ENCODE measurements around the gene HOXA7.

The HOXA7 gene

GRCh38 chr7:27112955-27113949 lies 43.2 kb downstream of the HOXA7 start:
- Histone ChIP-seq H3K4me1 (ENCODE audit: control extremely low read depth in 1 of 4, control insufficient read depth in 4 of 4, insufficient read depth in 4 of 4, low read length in 3 of 4) (no peaks in the 10 kb centered on the region), H3K27me3 (replicated peaks in 2 of 5; ENCODE audit: control insufficient read depth in 4 of 5, insufficient read depth in 5 of 5, low read length in 4 of 5) (no peaks in the 10 kb centered on the region), H3K4me3 (ENCODE audit: control insufficient read depth in 1 of 7, extremely low read depth in 1 of 7, insufficient read depth in 4 of 7, low read depth in 2 of 7, low read length in 6 of 7) (no peak overlapping the region), H3K36me3 (ENCODE audit: control insufficient read depth in 4 of 4, insufficient read depth in 4 of 4, low read length in 3 of 4) (peaks cover 7 to 76% (median 63%) of the 10 kb centered on the region in 4 experiments), H3K27ac (ENCODE audit: insufficient read depth in 1 of 2, low read depth in 1 of 2, low read length in 2 of 2, poor library complexity in 1 of 2, severe bottlenecking in 2 of 2) (no peak overlapping the region), H3K9me3 (ENCODE audit: control extremely low read depth in 1 of 5, control insufficient read depth in 4 of 5, insufficient read depth in 2 of 5, low read depth in 1 of 5, low read length in 4 of 5) (no peaks in the 10 kb centered on the region)
- ChIA-PET POLR2A (interaction anchor here (0.7 kb wide), 1 partner anchor 31 kb away, joined by 3 read pairs; no protein-coding TSS in a partner anchor), CTCF (no interaction called here)
- no peak for DNase-seq
- 92% methylated on average over 30 of the region's 57 CpGs for WGBS (ENCODE audit: insufficient coverage)

GRCh38 chr7:27112361-27112760 lies 44.1 kb downstream of the HOXA7 start:
- no peak for DNase-seq
- Histone ChIP-seq H3K27ac (ENCODE audit: insufficient read depth in 1 of 2, low read depth in 1 of 2, low read length in 2 of 2, poor library complexity in 1 of 2, severe bottlenecking in 2 of 2) (no peak overlapping the region), H3K4me1 (ENCODE audit: control extremely low read depth in 1 of 4, control insufficient read depth in 4 of 4, insufficient read depth in 4 of 4, low read length in 3 of 4) (no peaks in the 10 kb centered on the region), H3K9me3 (ENCODE audit: control extremely low read depth in 1 of 5, control insufficient read depth in 4 of 5, insufficient read depth in 2 of 5, low read depth in 1 of 5, low read length in 4 of 5) (no peaks in the 10 kb centered on the region), H3K36me3 (ENCODE audit: control insufficient read depth in 4 of 4, insufficient read depth in 4 of 4, low read length in 3 of 4) (peaks cover 9 to 76% (median 61%) of the 10 kb centered on the region in 4 experiments), H3K4me3 (ENCODE audit: control insufficient read depth in 1 of 7, extremely low read depth in 1 of 7, insufficient read depth in 4 of 7, low read depth in 2 of 7, low read length in 6 of 7) (no peak overlapping the region), H3K27me3 (replicated peaks in 2 of 5; ENCODE audit: control insufficient read depth in 4 of 5, insufficient read depth in 5 of 5, low read length in 4 of 5) (no peaks in the 10 kb centered on the region)
- 88% methylated on average over 1 of the region's 4 CpGs for WGBS (ENCODE audit: insufficient coverage)
- ChIA-PET CTCF (no interaction called here), POLR2A (interaction anchor here (0.7 kb wide), 1 partner anchor 32 kb away, joined by 3 read pairs; no protein-coding TSS in a partner anchor)

- Histone ChIP-seq H3K4me1 (ENCODE audit: control extremely low read depth in 1 of 4, control insufficient read depth in 4 of 4, insufficient read depth in 4 of 4, low read length in 3 of 4) (no peaks in the 10 kb centered on the region), H3K9me3 (ENCODE audit: control extremely low read depth in 1 of 5, control insufficient read depth in 4 of 5, insufficient read depth in 2 of 5, low read depth in 1 of 5, low read length in 4 of 5) (no peaks in the 10 kb centered on the region), H3K36me3 (ENCODE audit: control insufficient read depth in 4 of 4, insufficient read depth in 4 of 4, low read length in 3 of 4) (peaks cover 9 to 71% (median 57%) of the 10 kb centered on the region in 4 experiments), H3K27me3 (replicated peaks in 2 of 5; ENCODE audit: control insufficient read depth in 4 of 5, insufficient read depth in 5 of 5, low read length in 4 of 5) (no peaks in the 10 kb centered on the region), H3K4me3 (ENCODE audit: control insufficient read depth in 1 of 7, extremely low read depth in 1 of 7, insufficient read depth in 4 of 7, low read depth in 2 of 7, low read length in 6 of 7) (no peak overlapping the region), H3K27ac (ENCODE audit: insufficient read depth in 1 of 2, low read depth in 1 of 2, low read length in 2 of 2, poor library complexity in 1 of 2, severe bottlenecking in 2 of 2) (no peak overlapping the region)
- ChIA-PET CTCF (no interaction called here), POLR2A (no interaction called here)
- WGBS (ENCODE audit: insufficient coverage) = no CpG with 5 or more reads among the region's 4 CpGs
- DNase-seq = no peak
Observed at GRCh38 chr7:27111751-27112277, 44.7 kb downstream of the HOXA7 start.

GRCh38 chr7:27111042-27111750 lies 45.3 kb downstream of the HOXA7 start:
- WGBS (ENCODE audit: insufficient coverage) = 97% methylated on average over 3 of the region's 6 CpGs
- H3K27ac ChIP-seq (ENCODE audit: insufficient read depth in 1 of 2, low read depth in 1 of 2, low read length in 2 of 2, poor library complexity in 1 of 2, severe bottlenecking in 2 of 2) = no peak overlapping the region
- no peaks in the 10 kb centered on the region for H3K9me3 ChIP-seq (ENCODE audit: control extremely low read depth in 1 of 5, control insufficient read depth in 4 of 5, insufficient read depth in 2 of 5, low read depth in 1 of 5, low read length in 4 of 5)
- ChIA-PET POLR2A (interaction anchor here (0.6 kb wide), 1 partner anchor 30 kb away, joined by 3 read pairs; no protein-coding TSS in a partner anchor), CTCF (interaction anchor here (1.8 kb wide), 1 partner anchor 256 kb away, joined by 3 read pairs; no protein-coding TSS in a partner anchor)
- peaks cover 0 to under 1% (median 0%) of the 10 kb centered on the region in 5 experiments for H3K27me3 ChIP-seq (replicated peaks in 2 of 5; ENCODE audit: control insufficient read depth in 4 of 5, insufficient read depth in 5 of 5, low read length in 4 of 5)
- H3K4me3 ChIP-seq (ENCODE audit: control insufficient read depth in 1 of 7, extremely low read depth in 1 of 7, insufficient read depth in 4 of 7, low read depth in 2 of 7, low read length in 6 of 7) = no peak overlapping the region
- H3K36me3 ChIP-seq (ENCODE audit: control insufficient read depth in 4 of 4, insufficient read depth in 4 of 4, low read length in 3 of 4) = peaks cover 9 to 72% (median 56%) of the 10 kb centered on the region in 4 experiments
- no peak for DNase-seq
- H3K4me1 ChIP-seq (ENCODE audit: control extremely low read depth in 1 of 4, control insufficient read depth in 4 of 4, insufficient read depth in 4 of 4, low read length in 3 of 4) = no peaks in the 10 kb centered on the region

GRCh38 chr7:27110186-27111031 lies 46.1 kb downstream of the HOXA7 start:
- Histone ChIP-seq H3K4me1 (ENCODE audit: control extremely low read depth in 1 of 4, control insufficient read depth in 4 of 4, insufficient read depth in 4 of 4, low read length in 3 of 4) (no peaks in the 10 kb centered on the region), H3K27me3 (replicated peaks in 2 of 5; ENCODE audit: control insufficient read depth in 4 of 5, insufficient read depth in 5 of 5, low read length in 4 of 5) (peaks cover 0 to 5% (median 0%) of the 10 kb centered on the region in 5 experiments), H3K36me3 (ENCODE audit: control insufficient read depth in 4 of 4, insufficient read depth in 4 of 4, low read length in 3 of 4) (peaks cover 9 to 68% (median 50%) of the 10 kb centered on the region in 4 experiments), H3K9me3 (ENCODE audit: control extremely low read depth in 1 of 5, control insufficient read depth in 4 of 5, insufficient read depth in 2 of 5, low read depth in 1 of 5, low read length in 4 of 5) (no peaks in the 10 kb centered on the region), H3K27ac (ENCODE audit: insufficient read depth in 1 of 2, low read depth in 1 of 2, low read length in 2 of 2, poor library complexity in 1 of 2, severe bottlenecking in 2 of 2) (no peak overlapping the region), H3K4me3 (ENCODE audit: control insufficient read depth in 1 of 7, extremely low read depth in 1 of 7, insufficient read depth in 4 of 7, low read depth in 2 of 7, low read length in 6 of 7) (no peak overlapping the region)
- ChIA-PET CTCF (interaction anchor here (1.8 kb wide), 1 partner anchor 256 kb away, joined by 3 read pairs; no protein-coding TSS in a partner anchor), POLR2A (interaction anchor here (0.6 kb wide), 1 partner anchor 31 kb away, joined by 3 read pairs; no protein-coding TSS in a partner anchor)
- 96% methylated on average over 62 of the region's 66 CpGs for WGBS (ENCODE audit: insufficient coverage)
- DNase-seq = no peak

DNA sequence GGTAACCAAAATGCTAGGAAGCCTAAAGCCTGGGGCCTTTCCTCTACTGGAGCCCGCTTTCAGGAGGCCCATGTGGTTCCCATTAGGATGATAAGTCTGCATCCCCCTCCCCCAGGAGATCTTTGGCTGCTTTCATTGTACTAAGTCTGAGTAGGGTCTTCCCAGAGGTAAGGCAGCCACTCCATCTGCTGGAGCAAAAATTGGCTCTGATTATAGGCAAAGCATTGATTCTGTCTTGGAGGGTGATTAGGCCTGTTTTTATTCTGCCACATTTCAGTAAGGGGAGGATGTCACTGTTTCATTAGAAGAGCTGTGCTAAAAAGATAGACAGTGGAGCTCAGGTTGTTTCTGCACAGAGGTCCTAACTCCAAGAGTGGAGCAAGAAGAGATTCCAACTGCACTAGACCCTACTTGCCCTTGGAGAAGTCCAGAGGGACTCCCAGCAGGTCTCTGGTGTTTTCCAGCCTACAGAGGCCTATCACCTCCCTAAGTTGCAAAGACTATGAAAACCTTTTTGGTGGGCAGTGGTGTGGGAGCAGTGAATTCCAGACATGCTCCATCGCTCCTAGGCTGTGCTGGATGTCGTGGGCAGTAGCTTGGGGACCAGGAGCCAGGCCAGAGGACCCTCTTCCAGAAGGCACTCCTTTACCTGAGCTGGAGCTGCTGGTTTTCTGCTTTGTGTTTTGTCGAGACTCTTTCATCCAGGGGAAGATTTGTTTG lies 46.8 kb downstream of the HOXA7 start:
- WGBS (ENCODE audit: insufficient coverage) = 100% methylated on average over 4 of the region's 4 CpGs
- POLR2A ChIA-PET = no interaction called here
- Histone ChIP-seq H3K9me3 (ENCODE audit: control extremely low read depth in 1 of 5, control insufficient read depth in 4 of 5, insufficient read depth in 2 of 5, low read depth in 1 of 5, low read length in 4 of 5) (no peaks in the 10 kb centered on the region), H3K4me1 (ENCODE audit: control extremely low read depth in 1 of 4, control insufficient read depth in 4 of 4, insufficient read depth in 4 of 4, low read length in 3 of 4) (no peaks in the 10 kb centered on the region), H3K4me3 (ENCODE audit: control insufficient read depth in 1 of 7, extremely low read depth in 1 of 7, insufficient read depth in 4 of 7, low read depth in 2 of 7, low read length in 6 of 7) (no peak overlapping the region), H3K27ac (ENCODE audit: insufficient read depth in 1 of 2, low read depth in 1 of 2, low read length in 2 of 2, poor library complexity in 1 of 2, severe bottlenecking in 2 of 2) (no peak overlapping the region), H3K36me3 (ENCODE audit: control insufficient read depth in 4 of 4, insufficient read depth in 4 of 4, low read length in 3 of 4) (peaks cover 5 to 65% (median 45%) of the 10 kb centered on the region in 4 experiments), H3K27me3 (replicated peaks in 2 of 5; ENCODE audit: control insufficient read depth in 4 of 5, insufficient read depth in 5 of 5, low read length in 4 of 5) (peaks cover 0 to 13% (median 1%) of the 10 kb centered on the region in 5 experiments)
- DNase-seq = no peak
- CTCF ChIA-PET = interaction anchor here (1.8 kb wide), 1 partner anchor 255 kb away, joined by 3 read pairs; no protein-coding TSS in a partner anchor
